HG03175 (cell line): ENCODE data around the gene S100A5.
"Not testable (repeated sequence)": the region's sequence is repeated elsewhere in the genome, so short reads cannot be mapped to it uniquely, and the experiment has no call there.

Source experiments
- ATAC-seq: cut with Tn5 transposase; IDR thresholded peaks from one replicate; pipeline ENCODE4 v1.9.1; 2021; ENCODE audit warnings: mild to moderate bottlenecking, moderate library complexity; ENCODE audit not compliant: unreplicated experiment

S100A5 gene

DNA sequence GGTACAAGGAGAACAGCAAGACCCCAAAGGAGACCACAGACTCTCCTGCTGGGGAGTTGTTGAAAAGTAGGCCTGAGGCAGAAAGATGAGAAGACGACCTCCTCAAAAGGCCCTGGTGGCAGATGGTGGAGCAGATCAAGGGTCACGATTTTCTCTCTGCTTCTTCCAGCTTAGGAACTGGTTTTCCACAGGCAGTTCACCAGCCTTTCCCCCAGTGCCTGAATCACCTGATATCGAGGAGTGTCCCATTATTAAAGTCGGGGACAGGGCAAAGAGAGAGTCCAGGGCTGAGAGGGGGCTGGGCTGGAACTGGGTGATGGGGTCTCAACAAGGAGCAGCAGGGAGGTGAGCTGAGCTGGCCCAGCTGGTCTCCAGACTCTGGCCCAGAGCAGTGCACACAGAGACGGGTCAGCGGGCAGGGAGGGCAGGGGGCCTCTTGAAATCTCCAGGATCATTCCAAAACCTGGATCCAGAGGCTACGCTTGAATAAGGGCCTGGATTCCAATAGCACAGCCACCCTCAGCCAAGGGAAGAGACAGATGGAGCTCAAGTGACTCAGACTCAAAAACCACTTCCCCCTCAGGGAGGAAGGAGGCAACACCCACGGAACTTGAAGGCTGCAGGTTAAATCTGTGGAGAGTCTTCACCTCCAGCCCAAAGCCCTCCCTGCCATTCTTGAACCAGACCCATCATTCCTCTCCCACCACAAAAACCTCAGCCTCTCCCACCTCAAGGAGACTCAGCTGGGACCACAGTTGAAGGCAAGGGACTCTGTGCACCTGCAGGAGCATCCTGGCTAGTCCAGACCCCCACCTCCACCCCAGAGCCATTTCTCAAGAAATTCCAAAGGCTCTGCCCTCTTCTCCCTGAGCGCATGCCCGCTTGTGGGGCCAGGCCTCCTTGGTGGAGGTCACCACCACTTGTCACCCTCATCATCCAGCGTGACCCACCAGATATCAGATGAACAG is at the start of gene S100A5:
Gene S100A5 (minus strand): TSS at position 541 of the 968 bp plus-strand sequence. CDS start 743 bp downstream, outside the sequence.
- no peak for ATAC-seq

- no peak for ATAC-seq
Measured at GRCh38 chr1:153588482-153588881, 47.7 kb upstream of the S100A5 start.

- not testable (repeated sequence) for ATAC-seq
Measured at GRCh38 chr1:153588033-153588432, 47.3 kb upstream of the S100A5 start.

DNA sequence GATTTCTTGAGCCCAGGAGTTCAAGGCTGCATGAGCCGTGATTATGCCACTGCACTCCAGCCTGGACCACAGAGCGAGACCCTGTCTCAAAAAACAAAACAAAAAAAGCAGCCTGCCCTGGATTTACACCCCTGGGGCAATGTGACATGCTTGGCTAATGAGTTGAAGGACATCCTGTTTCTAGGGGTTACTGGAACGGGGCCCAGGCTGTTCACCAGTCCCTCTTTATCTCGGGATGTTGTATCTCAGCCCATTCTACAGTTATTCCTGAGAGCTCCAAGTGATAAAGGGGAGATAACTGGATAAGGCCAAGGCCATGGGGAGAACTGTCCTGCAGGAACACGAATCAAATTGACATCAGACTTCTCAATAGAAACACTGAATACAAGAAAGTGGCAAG is 46.6 kb upstream of the S100A5 start:
- no peak for ATAC-seq

GRCh38 chr1:153586347-153586746 is 45.6 kb upstream of the S100A5 start:
- no peak for ATAC-seq

DNA sequence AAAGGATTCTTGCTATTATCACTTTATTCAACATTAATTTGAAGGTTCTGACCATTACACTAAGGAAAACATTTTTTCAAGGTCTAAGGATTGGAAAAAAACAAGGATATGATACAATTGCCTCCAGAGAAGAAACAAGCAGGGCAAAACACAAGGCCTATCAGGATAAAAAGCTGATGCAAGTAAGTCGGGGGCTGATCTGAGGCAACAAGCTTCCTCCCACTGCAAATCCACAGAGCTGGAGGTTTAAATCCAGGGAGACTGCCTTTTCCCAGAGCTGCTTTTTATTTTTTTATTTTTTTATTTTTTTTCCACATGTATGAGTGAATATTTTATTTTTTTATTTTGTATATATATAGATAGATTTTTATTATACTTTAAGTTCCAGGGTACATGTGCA is 44.3 kb upstream of the S100A5 start:
- ATAC-seq: no peak

- ATAC-seq: no peak
Measured at GRCh38 chr1:153583976-153584375, 43.2 kb upstream of the S100A5 start.

DNA sequence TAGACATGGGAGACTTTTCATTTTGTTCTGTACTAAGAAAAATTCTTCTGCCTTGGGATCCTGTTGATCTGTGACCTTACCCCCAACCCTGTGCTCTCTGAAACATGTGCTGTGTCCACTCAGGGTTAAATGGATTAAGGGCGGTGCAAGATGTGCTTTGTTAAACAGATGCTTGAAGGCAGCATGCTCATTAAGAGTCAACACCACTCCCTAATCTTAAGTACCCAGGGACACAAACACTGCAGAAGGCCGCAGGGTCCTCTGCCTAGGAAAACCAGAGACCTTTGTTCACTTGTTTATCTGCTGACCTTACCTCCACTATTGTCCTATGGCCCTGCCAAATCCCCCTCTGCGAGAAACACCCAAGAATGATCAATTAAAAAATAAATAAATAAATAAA is 42.8 kb upstream of the S100A5 start:
- not testable (repeated sequence) for ATAC-seq

DNA sequence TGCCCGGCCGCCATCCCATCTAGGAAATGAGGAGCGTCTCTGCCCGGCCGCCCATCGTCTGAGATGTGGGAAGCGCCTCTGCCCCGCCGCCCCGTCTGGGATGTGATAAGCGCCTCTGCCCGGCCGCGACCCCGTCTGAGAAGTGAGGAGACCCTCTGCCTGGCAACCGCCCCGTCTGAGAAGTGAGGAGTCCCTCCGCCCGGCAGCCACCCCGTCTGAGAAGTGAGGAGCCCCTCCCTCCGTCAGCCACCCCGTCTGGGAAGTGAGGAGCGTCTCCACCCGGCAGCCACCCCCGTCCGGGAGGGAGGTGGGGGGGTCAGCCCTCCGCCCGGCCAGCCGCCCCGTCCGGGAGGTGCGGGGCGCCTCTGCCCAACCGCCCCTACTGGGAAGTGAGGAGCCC is 42.1 kb upstream of the S100A5 start:
- ATAC-seq: not testable (repeated sequence)

DNA sequence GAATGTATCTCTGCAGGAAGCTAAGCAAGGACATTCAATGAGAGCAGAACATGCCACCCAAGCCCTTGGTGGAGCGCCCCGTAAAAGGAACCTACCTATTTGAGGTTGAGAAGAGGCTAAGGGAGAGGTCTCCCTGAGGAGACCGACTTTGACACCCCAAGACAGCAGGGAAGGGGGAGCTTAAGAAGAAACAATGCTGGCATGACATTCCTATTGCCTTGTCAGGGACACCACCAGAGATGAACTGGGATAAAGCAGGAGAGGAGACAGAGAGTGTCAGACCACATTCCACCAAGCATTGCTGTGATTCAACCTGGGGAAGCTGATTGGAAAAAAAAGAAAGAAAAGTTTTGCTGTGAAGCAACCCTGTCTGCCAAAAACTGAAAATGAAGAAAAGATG is 38.2 kb upstream of the S100A5 start:
- ATAC-seq: no peak

GRCh38 chr1:153578490-153578889 is 37.8 kb upstream of the S100A5 start:
- no peak for ATAC-seq

DNA sequence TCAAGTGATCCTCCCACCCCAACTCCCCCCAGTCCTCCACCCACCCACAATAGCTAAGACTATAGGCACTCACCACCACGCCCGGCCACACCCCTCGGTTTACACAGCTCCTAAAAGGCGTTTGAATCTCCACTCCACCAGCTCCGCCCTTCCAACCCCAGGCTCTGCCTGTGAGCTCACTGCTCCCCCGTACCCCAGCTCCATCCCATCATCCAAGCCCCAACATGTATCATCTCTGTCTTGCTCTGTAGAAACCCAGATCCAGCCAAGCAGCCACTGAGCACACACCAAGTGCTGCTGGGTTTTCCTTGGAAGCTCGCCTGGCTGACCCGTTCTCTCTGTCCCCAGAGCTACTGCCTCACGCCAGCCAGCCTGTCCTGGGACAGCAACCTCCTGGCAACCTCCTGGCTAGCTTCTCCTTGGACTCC is 36.9 kb upstream of the S100A5 start:
- ATAC-seq: no peak

DNA sequence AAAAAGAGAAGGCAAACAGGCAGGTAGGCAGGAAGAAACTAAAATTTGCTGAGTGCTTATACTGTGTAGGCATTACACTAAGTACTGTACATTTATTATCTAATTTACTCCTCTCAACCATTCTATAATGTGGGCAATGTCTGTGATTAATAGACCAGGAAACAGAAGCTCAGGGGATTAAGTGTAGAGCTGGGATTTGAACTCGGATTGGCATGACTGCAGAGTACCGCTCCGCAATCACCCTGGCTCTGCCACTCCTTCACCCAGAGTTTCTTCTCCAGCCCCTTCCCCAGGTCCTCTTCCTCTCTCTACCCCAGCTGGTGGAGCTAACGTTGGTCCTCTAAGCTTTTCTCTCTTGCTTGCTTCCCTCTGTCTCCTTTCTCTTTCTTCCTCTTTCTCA is 36.4 kb upstream of the S100A5 start:
- ATAC-seq: no peak

GRCh38 chr1:153575497-153575896 is 34.8 kb upstream of the S100A5 start:
- not testable (repeated sequence) for ATAC-seq

DNA sequence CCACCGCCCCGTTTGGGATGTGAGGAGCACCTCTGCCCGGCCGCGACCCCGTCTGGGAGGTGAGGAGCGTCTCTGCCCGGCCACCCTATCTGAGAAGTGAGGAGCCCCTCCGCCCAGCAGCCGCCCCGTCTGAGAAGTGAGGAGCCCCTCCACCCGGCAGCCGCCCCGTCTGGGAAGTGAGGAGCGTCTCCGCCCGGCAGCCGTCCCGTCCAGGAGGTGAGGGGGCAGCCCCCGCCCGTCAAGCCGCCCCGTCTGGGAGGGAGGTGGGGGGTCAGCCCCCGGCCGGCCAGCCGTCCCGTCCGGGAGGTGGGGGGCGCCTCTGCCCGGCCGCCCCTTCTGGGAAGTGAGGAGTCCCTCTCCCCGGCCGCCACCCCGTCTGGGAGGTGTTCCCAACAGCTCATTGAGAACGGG is 34.4 kb upstream of the S100A5 start:
- not testable (repeated sequence) for ATAC-seq

GRCh38 chr1:153573351-153573750 is 32.6 kb upstream of the S100A5 start:
- ATAC-seq: no peak

- ATAC-seq: no peak
Measured at GRCh38 chr1:153572569-153573015, 31.9 kb upstream of the S100A5 start.

DNA sequence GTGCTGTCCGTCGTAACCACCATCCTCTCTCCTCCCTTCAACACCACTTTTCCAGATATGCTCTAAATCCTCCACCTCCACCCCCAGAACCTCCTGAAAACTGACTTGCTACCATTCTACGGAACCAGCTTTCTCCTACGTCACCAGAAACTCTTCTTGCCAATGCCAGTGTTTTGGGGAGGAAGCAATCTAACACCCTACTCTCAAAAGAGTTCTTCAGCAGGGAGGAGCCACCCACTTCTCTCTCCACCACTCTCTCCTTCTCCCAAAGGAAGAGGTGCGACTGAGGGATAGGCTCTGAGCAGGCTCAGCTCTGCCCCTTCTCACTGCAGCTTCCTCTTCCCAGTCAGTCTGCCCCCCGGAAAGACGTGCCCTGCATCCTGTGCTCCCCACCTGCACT is 31.0 kb upstream of the S100A5 start:
- ATAC-seq: no peak

DNA sequence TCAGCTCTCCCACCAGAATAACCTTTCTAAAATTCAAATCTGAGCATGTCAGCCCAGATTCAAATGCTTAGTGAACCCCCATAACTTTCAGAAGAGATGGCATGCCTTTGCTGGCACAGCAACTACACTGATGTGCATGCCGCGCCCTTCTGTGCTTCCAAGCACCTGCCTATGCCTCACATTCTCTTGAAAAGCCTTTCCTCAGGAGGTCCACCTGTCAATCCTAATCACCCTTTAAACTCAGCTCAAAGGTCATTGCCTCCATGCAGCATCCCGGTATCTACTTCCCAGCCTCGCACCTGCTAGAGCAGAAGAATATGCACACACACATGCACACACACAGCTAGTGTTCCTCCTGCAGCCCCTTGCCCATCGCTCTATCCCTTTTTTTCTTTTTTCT is 30.1 kb upstream of the S100A5 start:
- ATAC-seq: no peak

GRCh38 chr1:153569465-153569864 is 28.7 kb upstream of the S100A5 start:
- no peak for ATAC-seq

GRCh38 chr1:153568367-153569099 is 27.8 kb upstream of the S100A5 start:
- no peak for ATAC-seq
